Stimulated activated CD4-positive, alpha-beta T cell treated with anti-CD3 and anti-CD28 coated beads, Interleukin-1b, Interleukin-23, amount 100 ng/mL, for 1 hour (primary cell): ENCODE results near the gene GSTM2.
"Not testable (repeated sequence)": the region's sequence is repeated elsewhere in the genome, so short reads cannot be mapped to it uniquely, and the experiment has no call there.

Experiments used
- DNase-seq, 2 donors: peaks; one replicate each; pipeline ENCODE4 v3.0.0-alpha.2; 2020; ENCODE audit warnings: low read depth in 2 of 2

Gene GSTM2

DNA sequence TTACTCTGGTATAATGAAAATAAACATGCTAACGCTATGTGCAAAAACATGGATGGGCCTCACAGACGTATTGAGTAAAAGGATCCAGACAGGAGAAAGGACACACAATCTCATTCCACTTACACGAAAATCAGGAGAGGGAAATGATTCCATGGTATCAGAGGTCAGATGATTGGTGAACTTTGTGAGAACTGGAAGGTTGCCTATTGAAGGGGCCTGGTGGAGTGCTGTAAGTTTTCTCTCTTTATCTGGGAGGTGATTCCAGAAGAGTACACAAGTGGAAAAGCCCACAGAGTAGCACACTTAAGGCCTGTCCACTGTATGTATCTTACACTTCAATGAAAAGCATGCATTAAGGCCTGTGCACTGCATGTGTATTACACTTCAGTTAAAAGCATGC, 9.6 kb downstream of the GSTM2 start:
- no peak for DNase-seq

DNA sequence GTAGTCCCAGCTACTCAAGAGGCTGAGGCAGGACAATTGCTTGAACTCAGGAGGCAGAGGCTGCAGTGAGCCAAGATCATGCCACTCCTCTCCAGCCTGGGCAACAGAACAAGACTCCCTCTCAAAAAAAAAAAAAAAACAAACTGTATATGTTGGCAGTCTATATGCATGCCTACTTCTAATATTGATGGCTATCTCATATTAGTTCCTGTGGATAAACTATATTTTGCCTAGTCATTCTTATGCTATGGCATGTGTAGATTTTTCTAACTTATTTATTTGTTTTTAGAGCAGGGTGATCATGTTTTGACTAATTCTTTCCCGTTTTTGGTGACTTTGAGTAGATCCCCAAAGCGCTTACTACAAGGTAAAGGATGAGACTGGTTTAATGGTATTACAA, 10.8 kb downstream of the GSTM2 start:
- DNase-seq: not testable (repeated sequence)

DNA sequence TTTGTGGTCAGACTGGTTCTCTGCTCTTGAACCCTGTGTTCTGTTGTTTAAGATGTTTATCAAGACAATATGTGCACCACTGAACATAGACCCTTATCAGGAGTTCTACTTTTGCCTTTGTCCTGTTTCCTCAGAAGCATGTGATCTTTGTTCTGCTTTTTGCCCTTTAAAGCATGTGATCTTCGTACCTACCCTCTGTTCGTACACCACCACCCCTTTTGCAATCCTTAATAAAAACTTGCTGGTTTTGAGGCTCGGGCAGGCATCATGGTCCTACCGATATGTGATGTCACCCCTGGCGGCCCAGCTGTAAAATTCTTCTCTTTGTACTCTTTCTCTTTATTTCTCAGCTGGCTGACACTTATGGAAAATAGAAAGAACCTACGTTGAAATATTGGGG, 16.9 kb downstream of the GSTM2 start:
- DNase-seq: not testable (repeated sequence)

DNA sequence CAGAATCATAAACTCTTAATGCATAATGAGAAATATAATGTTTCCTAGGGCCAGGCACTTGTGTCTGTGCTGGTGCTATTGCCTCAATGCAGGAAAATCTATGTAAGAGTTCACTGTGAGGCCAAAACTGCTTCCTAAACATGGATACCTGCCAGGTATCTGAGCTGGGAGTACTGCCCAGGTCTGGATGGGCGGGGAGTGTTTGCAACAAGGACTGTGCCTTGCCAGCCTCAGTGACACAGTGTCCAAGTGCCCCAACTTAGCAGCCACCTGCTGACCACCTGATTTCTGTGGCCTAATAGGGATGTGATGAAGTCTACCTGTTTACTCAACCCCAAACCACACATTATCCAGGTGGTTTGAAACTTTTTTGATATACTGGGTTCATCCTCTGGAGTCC, 17.5 kb downstream of the GSTM2 start:
- not testable (repeated sequence) for DNase-seq

DNA sequence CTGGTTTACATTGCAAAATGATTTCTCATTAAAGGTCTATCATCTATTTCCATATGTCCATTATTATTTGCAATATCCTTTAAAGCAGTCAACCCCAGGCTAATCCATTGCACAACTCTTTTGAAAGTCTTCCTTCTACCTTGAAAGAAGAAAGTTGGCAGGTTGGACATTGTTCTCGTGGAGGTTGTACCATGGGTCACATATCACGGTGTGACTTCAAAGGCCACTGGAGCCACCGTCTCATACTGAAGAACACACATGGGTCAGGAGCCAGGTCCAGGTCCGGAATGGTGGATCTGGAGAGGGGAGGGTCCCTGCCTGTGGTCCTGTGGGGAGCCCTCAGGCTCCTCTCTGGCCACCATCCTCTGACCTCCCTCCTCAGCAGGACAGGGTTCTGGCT, 18.0 kb downstream of the GSTM2 start:
- not testable (repeated sequence) for DNase-seq

DNA sequence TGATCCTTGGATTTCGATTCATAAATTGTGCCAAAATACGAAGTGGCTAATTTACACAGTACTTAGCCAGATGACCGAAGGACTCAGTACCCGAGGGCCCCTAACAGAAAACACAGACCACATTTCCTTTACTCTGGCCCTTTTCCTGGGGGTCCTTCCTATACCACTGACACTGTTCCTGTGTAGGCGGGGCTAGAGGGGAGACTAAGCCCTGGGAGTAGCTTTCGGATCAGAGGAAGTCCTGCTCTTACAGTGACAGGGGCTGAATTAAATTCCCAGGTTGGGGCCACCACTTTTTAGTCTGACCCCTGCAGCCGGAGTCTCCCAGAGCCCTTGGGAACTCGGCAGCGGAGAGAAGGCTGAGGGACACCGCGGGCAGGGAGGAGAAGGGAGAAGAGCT, 19.3 kb downstream of the GSTM2 start:
- DNase-seq: not testable (repeated sequence)

DNA sequence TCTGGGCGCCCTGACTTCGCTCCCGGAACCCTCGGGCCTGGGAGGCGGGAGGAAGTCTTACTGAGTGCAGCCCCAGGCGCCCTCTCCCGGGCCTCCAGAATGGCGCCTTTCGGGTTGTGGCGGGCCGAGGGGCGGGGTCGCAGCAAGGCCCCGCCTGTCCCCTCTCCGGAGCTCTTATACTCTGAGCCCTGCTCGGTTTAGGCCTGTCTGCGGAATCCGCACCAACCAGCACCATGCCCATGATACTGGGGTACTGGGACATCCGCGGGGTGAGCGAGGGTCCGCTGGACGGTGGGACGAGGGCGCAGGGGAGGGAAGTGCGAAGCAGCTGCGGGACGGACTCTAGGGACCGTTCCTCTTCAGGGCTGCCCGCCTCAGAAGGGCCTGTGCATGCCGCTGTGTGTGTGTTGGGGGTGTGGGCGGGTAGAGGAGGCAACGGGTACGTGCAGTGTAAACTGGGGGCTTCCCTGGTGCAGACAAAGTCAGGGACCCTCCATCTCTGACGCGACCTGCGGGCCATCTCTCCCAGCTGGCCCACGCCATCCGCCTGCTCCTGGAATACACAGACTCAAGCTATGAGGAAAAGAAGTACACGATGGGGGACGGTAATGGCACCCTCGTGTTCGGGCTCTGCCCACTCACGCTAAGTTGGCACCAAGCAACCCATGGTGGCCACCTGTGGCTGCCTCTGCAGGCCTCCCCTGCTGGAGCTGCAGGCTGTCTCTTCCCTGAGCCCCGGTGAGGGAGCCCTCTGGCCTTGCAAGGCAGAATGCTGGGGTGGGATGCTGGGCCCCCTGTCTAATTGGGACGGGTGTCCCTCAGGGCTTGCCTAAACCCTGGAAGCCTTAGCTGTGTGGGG, 20.0 kb downstream of the GSTM2 start, which contains the start of gene GSTM1:
TSS of gene GSTM1 (plus strand) at position 177 of the 859 bp plus-strand sequence. CDS start at position 234, 57 bp downstream.
- peak in 1 of 2 donors; percentile 46 for DNase-seq

DNA sequence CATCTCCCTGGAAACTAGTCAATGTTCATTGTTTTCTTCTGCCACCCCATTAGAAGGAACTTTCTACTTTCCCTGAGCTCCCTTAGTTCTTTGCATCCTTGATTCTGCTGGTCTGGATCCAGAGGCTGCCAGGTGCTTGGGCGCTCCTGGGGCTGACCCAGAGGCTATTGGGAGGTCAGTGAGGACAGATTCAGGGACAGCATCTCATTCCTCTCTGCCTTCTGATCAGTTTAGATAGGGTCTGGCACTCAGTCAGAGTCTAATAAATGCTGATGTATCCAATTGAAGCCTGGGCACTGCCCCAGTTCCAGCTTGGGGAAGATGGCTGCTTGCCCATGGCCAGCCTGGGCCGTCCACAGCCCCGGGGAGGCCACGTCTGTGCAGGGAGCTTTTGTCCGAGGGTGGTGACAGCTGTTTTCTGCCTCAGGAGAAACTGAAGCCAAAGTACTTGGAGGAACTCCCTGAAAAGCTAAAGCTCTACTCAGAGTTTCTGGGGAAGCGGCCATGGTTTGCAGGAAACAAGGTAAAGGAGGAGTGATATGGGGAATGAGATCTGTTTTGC, 22.1 kb downstream of the GSTM2 start:
- no peak for DNase-seq

DNA sequence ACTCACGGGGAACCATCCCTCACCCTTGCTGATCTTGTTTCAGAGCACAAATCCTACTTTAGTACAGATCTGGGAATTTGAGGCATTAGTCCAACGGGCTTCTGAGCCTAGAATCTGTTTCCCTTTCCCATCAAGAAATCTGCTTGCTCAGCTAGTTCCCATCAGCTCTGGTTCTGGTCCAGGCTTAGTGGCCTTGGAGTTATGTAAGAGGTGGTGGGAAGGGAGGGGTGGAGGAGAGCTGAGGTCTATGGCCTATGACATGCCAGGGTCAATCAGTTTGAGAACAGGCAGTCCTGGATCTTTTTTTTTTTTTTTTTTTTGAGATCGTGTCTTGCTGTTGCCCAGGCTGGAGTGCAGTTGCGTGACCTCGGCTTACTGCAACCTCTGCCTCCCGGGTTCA, 23.9 kb downstream of the GSTM2 start:
- DNase-seq: no peak

DNA sequence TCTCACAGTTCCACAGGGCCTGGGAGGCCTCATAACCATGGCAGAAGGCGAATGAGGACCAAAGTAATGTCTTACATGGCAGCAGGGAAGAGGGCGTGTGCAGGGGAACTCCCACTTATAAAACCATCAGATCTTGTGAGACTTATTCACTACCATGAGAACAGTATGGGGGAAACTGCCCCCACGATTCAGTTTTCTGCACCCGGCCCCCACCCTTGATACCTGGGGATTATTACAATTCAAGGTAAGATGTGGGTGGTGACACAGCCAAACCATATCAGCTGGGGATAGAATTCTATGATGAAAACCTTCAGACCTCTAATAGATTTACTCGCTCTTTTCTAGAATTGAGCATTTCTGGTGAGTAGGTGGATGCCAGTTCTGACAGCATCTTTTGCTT, 26.5 kb downstream of the GSTM2 start:
- not testable (repeated sequence) for DNase-seq

DNA sequence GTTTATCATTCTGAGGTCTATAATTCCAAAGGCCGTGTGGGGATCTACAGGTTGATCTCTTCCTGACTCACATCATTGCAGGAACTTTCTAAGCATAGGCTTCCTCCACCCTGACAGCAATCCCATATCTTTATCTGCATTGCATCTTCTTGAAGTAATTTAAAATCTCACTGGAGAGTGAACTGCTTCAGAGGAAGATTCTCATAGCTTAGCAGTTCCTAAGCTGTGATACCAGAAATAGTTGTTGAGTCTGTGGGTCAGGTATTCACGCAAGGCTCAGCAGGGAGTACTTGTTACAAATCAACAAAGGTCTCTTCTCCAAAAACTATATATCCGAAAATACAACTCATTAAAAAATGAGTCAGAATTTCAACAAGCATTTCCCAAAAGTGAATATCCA, 27.3 kb downstream of the GSTM2 start:
- not testable (repeated sequence) for DNase-seq

DNA sequence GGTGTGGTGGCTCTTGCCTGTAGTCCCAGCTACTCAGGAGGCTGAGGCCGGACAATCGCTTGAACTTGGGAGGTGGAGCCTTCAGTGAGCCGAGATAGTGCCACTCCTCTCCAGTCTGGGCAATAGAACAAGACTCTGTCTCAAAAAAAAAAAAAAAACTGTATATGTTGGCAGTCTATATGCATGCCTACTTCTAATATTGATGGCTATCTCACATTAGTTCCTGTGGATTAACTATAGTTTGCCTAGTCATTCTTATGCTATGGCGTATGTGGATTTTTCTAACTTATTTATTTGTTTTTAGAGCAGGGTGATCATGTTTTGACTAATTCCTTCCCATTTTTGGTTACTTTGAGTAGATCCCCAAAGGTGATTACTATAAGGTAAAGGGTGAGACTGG, 29.2 kb downstream of the GSTM2 start:
- DNase-seq: no peak

DNA sequence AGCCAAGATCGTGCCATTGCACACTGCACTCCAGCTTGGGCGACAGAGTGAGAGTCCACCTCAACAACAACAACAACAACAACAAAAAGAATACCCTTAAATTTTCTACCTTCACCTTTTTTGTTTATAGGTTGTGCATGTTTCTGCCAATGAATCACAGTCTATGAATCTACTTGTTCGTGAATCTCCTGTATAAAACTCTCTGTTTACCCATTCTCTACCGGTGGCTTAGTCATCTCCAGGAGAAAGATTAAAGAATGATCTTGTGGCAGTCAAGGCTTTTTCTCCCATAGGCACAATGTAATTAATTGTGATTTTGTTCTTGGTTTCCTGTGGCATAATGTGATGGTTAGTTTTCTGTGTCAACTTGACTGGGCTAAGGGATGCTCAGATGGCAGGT, 30.0 kb downstream of the GSTM2 start:
- not testable (repeated sequence) for DNase-seq

DNA sequence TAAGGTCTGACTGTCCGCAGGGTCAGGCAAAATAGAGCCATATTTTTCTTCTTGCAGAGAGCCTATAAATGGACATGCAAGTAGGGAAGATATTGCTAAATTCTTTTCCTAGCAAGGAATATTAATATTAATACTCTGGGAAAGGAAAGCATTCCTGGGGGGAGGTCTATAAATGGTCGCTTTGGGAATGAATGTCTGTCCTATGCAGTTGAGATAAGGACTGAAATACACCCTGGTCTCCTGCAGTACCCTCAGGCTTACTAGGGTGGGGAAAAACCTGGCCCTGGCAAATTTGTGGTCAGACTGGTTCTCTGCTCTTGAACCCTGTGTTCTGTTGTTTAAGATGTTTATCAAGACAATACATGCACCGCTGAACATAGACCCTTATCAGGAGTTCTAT, 35.1 kb downstream of the GSTM2 start:
- not testable (repeated sequence) for DNase-seq

DNA sequence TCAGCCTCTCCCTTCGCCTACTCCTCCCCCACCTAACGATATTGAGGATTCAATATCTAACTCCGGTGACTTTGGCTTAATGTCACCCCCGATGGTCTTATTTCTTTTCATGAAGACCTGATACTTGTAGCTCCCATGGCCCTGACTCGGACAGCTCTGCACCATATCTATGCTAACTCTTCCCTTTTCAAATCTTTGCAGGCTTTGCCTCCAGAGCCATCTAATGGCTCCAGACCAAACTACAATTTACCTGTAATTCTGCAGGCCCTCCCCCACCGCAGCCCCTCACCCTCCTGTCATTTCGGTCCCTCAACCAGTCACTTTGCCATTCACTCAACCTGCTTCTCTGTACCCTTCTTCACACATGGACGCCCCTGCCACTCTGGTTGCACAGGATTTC, 36.3 kb downstream of the GSTM2 start:
- no peak for DNase-seq

DNA sequence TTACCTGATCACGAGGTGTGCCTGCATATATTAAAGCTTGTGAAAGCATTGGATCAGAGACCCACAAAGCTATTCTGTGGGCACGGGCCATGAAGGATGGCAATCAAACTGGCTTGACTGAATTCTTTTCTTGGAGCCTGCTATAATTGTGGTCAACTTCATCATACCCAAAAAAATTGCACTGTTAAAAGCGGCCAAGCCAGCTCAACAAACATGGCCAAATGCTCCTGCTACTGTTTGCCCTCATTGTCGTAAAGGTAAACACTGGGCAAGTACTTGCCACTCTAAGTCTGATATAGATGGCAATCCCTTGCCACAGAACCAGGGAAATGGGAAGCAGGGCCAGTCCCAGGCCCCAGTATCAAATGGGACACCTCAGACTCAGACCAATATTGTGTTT, 37.6 kb downstream of the GSTM2 start:
- no peak for DNase-seq

DNA sequence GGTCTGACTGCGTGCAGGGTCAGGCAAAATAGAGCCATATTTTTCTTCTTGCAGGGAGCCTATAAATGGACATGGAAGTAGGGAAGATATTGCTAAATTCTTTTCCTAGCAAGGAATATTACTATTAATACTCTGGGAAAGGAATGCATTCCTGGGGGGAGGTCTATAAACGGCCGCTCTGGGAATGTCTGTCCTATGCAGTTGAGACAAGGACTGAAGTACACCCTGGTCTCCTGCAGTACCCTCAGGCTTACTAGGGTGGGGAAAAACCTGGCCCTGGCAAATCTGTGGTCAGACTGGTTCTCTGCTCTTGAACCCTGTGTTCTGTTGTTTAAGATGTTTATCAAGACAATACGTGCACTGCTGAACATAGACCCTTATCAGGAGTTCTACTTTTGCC, 41.1 kb downstream of the GSTM2 start:
- DNase-seq: not testable (repeated sequence)

DNA sequence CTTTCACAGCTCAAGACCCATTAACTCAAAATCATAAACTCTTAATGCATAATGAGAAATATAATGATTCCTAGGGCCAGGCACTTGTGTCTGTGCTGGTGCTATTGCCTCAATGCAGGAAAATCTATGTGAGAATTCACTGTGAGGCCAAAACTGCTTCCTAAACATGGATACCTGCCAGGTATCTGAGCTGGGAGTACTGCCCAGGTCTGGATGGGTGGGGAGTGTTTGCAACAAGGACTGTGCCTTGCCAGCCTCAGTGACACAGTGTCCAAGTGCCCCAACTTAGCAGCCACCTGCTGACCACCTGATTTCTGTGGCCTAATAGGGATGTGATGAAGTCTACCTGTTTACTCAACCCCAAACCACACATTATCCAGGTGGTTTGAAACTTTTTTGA, 42.0 kb downstream of the GSTM2 start:
- not testable (repeated sequence) for DNase-seq

DNA sequence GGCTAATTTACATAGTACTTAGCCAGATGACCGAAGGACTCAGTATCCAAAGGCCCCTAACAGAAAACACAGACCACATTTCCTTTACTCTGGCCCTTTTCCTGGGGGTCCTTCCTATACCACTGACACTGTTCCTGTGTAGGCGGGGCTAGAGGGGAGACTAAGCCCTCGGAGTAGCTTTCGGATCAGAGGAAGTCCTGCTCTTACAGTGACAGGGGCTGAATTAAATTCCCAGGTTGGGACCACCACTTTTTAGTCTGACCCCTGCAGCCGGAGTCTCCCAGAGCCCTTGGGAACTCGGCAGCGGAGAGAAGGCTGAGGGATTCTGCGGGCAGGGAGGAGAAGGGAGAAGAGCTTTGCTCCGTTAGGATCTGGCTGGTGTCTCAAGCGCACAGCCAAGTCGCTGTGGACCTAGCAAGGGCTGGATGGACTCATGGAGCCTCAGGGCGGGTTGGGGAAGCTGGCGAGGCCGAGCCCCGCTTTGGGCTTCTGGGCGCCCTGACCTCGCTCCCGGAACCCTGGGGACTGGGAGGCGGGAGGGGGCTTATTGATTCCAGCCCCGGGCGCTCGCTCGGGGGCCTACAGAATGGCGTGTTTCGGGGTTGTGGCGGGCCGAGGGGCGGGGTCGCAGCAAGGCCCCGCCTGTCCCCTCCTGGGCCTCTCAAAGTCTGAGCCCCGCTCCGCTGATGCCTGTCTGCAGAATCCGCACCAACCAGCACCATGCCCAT, 43.9 kb downstream of the GSTM2 start, which contains the start of gene GSTM5:
TSS of gene GSTM5 (plus strand) at position 659 of the 728 bp plus-strand sequence. CDS start at position 721, 62 bp downstream.
- not testable (repeated sequence) for DNase-seq

DNA sequence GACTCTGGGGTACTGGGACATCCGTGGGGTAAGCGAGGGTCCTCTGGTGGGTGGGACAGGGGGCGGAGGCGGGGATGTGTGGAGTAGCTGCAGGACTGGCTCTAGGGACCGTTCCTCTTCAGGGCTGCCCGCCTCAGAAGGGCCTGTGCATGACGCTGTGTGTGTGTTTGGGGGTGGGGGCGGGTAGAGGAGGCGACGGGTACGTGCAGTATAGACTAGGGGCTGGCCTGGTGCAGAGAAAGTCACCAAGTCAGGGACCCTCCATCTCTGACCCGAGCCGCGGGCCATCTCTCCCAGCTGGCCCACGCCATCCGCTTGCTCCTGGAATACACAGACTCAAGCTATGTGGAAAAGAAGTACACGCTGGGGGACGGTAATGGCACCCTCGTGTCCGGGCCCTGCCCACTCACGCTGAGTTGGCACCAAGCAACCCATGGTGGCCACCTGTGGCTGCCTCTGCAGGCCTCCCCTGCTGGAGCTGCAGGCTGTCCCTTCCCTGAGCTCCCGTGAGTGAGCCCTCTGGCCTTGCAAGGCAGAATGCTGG, 44.5 kb downstream of the GSTM2 start:
- no peak for DNase-seq

DNA sequence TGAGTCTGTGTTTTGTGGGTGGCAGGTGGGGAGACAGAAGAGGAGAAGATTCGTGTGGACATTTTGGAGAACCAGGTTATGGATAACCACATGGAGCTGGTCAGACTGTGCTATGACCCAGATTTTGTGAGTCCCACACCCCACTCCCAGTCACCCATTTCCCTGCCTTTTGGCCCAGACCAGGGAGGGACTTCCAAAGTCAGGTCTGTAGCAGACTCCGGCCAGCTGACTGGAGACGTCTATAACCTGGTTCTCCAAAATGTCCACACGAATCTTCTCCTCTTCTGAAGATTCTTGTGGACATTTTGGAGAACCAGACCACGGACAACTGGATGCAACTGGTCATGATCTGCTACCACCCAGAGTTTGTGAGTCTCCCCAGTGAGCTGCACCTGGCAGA, 45.8 kb downstream of the GSTM2 start:
- no peak for DNase-seq
